HG03095 (cell line): Measurements from ENCODE around the gene GJB5.
"Not testable (repeated sequence)": the region's sequence is repeated elsewhere in the genome, so short reads cannot be mapped to it uniquely, and the experiment has no call there.

ENCODE experiments used
- ATAC-seq: cut with Tn5 transposase; IDR thresholded peaks from one replicate; pipeline ENCODE4 v1.9.1; 2021; ENCODE audit warnings: moderate library complexity; ENCODE audit not compliant: unreplicated experiment

The GJB5 gene

DNA sequence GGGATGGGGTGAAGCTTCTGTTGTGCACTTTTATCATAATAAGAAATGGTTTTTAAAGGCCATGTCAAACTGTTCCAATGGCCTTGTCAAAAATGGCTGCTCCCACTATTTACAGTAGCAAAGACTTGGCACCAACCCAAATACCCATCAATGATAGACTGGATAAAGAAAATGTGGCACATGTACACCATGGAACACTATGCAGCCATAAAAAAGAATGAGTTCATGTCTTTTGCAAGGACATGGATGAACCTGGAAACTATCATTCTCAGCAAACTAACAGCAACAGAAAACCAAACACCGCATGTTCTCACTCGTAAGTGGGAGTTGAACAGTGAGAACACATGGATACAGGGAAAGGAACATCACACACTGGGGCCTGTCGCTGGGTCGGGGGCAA lies 18.3 kb downstream of the GJB5 start:
- ATAC-seq = not testable (repeated sequence)

DNA sequence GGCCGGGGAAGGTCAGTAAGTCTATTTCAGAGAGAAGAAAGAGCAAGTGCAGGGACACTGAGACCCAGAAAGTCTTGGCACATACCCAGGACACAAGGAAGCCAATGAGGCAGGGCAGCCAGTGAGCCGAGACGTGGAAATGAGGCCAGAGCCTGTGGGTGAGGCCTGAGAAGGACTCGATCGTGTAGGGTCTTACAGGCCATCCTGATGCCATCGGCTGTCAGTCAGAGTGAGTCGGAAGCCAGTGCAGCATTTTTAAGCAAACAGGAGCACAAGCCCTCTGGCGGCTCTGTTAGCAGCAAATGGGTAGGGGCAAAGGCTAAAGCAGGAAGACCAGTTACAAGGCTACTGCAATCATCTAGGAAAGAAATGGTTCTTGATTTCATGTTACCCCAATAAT lies 20.1 kb downstream of the GJB5 start:
- no peak for ATAC-seq

DNA sequence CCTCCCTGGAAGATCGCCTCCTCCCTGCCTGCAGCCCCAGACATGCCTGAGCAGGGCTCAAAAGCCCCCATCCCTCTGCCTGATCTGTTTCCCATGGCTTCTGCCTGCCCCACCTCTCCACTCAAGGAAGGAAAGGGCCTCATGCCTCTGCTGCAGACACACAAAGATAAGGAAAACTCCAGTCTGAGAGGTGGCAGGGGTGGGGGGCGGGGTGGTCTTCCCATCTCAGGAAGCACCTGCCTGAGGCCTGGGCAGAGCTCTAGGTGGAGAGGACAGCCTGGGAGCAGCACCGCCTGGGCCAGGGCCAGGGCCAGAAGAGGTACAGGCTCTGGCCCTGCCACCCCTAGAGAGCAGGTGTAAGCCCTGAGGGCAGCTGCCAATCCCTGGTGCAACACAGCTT lies 22.1 kb downstream of the GJB5 start:
- no peak for ATAC-seq

DNA sequence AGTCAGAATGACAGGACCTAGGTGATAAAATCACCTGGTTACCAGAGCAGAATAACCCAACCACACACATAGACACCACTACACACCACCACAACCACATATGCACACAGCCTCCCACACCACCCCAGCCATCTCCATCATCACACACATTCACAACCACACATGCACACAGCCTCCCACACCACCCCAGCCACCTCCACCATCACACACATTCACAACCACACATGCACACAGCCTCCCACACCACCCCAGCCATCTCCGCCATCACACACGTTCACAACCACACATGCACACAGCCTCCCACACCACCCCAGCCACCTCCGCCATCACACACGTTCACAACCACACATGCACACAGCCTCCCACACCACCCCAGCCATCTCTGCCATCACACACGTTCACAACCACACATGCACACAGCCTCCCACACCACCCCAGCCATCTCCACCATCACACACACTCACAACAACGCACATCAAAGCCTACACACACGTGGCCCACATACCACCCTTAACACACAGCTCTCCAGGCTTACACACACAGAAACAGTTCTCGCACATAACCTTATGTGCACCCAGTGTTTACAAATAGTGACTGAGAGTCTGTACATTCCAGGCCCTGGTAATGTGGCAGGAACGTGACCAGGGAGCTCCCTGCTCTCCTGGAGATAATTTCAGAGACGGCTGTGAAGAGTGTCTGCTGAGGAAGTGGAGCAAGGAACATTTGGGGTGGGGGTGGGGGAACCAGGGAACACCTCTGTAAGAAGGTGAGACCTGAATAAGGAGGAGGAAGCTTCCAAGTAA lies 22.9 kb downstream of the GJB5 start:
- ATAC-seq = no peak

DNA sequence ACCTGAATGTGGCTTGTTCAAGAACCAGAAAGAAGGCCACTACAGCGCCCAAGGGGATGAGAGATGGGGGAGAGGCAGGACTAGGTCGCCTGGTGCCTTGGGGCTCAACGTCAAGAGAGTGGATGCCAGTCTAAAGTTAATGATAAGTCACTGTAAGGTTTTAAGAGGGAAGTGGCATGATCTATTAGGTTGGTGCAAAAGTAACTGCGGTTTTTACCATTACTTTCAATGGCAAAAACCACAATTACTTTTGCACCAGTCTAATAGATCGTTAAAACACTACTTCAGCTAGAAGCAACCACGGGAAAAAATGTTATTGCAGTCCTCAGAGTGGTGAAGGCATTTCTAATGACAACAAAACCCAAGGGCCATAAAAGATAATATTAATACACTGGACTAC lies 23.5 kb downstream of the GJB5 start:
- no peak for ATAC-seq

DNA sequence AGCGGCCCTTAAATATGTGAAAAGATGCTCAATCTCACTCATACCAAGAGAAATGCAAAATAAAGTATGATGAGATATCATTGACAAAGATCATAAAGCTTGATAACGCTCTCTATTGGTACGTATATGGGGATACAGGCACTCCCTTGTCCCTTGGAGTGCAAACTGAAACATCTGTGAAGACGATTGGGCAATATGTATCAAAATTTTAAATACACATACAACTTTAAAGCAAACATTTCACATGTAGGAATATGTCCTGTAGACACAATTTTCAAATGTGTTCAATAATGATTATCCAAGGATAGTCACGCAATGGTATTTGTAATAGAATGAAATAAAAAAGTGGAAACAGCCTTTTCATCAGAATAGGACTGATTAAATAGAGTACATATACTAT lies 24.2 kb downstream of the GJB5 start:
- ATAC-seq = no peak

DNA sequence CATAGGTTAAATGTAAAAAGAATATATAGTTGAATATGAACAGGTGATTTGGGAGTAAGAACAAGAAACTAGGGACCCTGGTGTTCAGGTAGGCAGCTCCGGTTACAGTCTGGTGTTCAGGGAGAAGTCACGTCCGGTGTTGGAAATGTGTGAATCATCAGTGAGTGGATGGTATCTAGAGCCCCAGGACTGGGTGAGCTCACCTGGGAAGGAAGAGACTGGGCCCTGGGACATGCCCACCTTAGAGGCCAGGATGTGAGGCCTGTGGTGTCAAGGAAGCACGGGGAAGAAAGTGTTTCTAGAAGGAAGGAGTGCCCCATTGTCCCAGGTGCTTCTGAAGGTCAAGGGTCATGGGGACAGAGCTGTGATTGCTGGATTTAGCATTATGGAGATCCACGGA lies 24.7 kb downstream of the GJB5 start:
- no peak for ATAC-seq

DNA sequence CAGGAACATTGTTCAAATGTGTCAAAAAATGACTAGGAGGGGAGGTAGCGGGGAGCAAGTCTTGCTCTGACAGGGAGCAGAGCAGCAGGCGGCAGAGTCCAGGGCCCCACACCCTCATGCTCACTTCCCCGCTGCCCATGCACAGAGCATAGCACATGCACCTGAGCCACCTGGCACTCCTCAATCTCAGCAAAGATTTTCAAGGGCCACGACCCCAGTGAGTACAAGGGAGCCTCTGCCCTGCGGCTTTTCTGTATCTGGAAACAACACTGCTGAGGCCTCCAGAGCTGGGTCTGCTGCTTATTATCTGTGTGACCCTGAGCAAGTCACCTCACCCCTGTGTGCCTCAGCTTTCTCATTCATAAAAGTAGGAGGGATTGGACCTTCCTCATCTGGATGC lies 25.1 kb downstream of the GJB5 start:
- ATAC-seq = no peak

DNA sequence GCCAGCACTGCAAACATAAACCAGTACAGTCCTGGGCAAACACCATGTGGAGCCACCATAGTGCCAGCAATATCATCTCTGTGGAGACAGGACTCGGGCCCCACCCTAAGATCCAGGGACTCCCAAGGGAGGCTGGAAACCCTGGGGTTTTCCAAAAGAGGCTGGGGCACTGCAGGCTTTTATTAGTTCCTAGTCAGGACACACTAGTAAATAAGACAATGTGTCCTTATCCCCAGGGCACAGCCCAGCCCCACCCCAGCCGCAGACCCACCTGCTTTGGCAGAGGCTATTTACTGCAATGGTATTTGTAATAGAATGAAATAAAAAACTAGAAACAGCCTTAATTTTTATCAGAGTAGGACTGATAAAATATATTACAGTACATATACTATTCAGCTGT lies 25.7 kb downstream of the GJB5 start:
- no peak for ATAC-seq

DNA sequence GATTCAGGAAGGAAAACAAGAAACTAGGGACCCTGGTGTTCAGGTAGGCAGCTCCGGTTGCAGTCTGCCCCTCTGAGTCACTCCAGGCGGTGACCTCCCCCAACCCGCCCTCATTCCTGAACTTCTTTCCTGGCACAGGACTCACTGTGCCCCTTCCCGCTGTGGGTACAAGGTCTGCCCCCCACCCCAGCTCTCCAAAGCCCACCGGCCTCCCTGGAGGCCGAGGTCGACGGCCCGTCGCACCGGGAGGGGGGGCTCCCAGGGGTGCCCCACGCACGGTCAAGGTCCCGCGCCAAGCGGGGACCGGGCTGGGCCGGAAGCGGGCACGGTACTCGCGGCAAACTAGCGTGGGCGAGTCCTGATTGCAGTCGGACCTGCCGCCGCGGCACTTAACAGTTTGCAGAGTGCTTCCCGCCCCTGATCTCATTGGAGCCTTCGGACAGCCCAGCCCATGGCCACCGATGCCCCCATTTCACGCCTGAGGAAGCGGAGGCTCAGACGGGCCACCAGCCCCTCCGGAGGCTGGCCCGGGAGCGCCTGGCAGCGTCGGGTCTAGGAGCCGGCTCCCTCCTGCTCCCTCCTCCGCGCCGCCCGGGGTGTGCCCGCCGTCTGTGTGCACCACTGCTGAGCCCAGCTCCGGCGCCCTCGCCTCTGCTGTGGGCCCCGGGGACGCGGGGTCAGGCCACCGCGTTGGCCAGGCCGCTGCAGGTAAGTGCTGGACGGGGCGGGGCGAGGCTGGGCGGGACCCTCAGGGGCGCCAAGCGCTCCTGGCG lies 26.4 kb downstream of the GJB5 start, which contains the start of gene GJB3:
Gene GJB3, plus strand, starts transcription at position 144 of the 773 bp plus-strand sequence. CDS start 3,549 bp downstream, outside the sequence.
- no peak for ATAC-seq

DNA sequence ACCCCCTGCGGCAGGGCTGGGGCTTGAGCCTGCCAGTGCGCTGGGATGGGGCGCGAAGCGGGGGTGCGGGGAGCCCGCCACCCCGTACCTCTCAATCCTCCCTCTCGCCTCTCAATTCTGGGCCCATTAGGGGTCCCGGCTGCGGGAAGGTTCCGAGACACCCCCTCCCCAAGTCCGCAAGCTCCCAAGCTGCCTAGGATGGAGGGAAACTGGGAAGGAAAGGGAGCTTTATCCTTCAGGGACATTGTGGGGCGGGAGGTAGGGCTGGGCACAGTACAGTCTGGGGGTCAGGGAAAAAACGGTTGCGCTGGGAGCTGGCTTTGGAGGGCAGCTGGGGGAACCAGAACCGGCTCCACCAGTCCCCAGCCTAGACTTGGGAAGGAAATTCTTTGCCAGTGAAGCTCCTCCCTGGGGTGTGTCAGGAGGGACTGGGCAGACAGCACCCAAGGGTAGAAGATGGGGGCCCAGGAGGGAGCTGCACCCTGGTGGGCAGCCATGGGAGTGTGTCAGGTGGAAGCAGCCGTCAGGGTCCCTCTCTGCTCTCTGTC lies 27.1 kb downstream of the GJB5 start:
- no peak for ATAC-seq

DNA sequence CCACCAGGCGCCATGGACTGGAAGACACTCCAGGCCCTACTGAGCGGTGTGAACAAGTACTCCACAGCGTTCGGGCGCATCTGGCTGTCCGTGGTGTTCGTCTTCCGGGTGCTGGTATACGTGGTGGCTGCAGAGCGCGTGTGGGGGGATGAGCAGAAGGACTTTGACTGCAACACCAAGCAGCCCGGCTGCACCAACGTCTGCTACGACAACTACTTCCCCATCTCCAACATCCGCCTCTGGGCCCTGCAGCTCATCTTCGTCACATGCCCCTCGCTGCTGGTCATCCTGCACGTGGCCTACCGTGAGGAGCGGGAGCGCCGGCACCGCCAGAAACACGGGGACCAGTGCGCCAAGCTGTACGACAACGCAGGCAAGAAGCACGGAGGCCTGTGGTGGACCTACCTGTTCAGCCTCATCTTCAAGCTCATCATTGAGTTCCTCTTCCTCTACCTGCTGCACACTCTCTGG lies 29.9 kb downstream of the GJB5 start:
- ATAC-seq = no peak

DNA sequence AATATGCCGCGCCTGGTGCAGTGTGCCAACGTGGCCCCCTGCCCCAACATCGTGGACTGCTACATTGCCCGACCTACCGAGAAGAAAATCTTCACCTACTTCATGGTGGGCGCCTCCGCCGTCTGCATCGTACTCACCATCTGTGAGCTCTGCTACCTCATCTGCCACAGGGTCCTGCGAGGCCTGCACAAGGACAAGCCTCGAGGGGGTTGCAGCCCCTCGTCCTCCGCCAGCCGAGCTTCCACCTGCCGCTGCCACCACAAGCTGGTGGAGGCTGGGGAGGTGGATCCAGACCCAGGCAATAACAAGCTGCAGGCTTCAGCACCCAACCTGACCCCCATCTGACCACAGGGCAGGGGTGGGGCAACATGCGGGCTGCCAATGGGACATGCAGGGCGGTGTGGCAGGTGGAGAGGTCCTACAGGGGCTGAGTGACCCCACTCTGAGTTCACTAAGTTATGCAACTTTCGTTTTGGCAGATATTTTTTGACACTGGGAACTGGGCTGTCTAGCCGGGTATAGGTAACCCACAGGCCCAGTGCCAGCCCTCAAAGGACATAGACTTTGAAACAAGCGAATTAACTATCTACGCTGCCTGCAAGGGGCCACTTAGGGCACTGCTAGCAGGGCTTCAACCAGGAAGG lies 30.5 kb downstream of the GJB5 start:
- no peak for ATAC-seq

DNA sequence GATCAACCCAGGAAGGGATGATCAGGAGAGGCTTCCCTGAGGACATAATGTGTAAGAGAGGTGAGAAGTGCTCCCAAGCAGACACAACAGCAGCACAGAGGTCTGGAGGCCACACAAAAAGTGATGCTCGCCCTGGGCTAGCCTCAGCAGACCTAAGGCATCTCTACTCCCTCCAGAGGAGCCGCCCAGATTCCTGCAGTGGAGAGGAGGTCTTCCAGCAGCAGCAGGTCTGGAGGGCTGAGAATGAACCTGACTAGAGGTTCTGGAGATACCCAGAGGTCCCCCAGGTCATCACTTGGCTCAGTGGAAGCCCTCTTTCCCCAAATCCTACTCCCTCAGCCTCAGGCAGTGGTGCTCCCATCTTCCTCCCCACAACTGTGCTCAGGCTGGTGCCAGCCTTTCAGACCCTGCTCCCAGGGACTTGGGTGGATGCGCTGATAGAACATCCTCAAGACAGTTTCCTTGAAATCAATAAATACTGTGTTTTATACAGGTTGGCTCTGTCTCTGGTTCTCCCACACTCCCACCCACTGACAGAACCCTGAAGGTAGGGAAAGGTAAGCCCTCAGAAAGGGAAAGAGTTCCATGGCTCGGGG lies 31.1 kb downstream of the GJB5 start:
- ATAC-seq = no peak

DNA sequence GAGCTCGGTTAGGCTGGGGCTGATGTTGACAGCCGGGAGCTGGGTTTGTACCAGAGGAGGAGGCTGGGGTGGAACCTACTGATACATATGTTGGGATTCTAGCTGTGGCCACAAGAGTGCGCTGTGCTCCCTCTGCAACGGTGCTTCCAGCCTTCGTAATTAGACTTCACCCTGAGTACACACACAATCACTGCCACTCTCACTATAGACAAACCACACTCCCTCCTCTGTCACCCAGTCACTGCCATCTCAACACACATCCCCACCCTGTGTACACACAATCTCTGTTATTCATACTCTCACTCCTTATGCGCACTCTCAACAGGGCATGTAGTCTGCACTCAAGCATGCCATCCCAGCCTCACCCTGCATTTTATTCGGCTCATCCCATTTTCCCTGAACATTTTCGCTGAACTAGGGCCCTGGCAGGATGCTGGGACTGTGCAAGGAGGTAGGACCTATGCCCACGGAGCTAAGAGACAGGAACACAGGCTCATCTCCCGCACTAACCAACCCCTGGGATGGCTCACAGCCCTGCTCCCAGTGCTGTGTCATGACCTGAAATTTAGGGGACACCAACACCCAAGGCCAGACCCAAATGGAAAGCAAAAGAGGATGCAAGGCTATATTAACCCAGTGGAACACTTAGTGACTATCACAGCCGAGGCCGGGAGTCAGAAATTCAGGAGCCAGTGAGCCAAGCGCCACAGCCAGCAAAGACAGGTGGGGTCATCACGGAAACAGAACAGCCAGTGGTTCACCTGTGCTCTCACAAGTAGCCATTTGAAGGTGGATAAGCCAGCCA lies 31.9 kb downstream of the GJB5 start:
- no peak for ATAC-seq

DNA sequence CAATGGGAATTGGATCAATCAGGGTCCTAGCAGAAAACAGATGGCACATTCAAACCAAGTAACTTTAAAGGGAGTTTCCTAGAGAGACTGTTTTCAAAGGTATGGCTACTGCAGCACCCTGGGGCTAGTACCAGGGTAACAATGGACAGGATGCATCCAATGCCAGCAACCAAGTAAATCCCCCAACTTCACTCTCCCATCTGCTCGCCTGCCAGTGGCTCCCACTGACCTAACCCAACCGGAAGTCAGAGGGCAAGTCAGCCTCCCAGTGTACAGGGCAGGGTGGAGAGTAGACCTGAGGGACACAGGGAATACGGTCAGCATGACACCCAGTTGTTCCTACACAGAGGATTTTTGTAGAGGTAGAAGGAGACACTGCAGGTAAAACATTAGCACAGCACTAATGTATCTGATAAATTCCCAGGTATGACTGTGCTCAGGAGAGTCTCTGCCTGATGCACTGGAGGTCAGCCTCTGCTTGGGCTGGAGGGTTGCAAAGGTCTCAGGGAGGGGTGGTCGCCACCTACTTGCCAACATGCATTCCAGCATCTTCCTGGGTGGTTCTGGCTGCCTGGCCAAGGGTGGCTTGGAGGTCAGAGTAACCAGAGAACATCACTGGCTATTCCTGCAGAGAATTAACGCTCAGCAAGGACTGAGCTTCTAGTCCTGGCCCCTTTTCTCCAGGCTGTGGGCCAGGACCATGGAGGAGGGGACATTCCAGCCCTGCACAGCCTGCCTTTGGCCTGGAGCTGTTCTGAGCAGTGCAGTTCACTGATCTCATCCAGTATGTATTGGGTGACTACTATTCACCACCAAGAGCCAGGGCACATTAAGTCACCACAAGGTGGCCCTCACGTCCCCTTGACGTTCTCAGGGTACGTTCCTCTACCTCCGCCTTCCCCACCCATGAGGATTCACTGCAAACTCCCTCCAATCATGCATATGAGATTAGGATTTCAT lies 32.9 kb downstream of the GJB5 start:
- ATAC-seq = no peak

DNA sequence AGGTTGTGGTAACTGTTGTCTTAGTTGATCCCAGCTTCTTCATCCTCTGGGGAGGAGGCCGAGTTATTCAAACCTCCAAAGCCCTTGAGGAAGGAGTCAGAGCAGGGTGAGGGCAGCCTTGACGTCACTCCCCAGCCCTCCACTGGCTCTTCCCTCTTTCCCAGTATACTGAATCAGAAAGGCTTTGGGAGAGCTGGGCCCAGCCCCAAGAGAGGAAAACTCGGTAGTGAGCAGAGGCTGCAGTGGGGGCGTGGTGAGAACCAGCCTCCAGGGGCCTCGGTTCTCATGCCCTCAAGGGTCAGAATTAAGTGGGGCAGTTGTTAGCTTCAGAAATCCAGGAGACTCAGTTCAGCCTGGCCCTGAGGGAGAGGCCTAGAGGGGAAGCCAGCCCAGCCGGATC lies 36.1 kb downstream of the GJB5 start:
- ATAC-seq = no peak

DNA sequence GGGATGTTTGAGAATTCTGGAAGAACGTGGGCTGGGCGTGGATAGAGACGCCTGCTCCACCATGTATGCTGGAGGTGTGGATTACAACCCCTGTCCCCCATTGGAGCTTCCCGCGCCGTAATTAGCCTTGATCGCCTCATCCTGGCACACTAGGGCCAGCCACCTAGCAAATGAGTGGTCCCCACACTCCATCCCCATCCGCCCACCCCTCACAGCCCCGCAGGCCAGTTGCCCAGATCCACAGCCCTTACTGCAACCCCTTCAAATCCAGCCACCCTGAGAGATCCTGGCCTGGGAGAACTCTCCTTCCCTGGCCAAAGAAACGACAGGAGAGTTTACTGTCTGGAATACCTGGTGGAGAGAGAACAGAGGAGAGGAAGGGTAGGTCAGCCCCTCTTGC lies 37.6 kb downstream of the GJB5 start:
- no peak for ATAC-seq
